Right cardiac atrium (tissue), 5 donors: ENCODE measurements around the gene SLC16A3. TPM values are rescaled to one million over a fixed set of nuclear protein-coding genes. Genes with fewer than 3 reads are reported as not detected.
A peak's percentile ranks its signal among the peaks of the same experiment; 100 is the strongest.

ENCODE experiments used
- ATAC-seq, 2 donors: fragments of 200-7000 bp; cut with Tn5 transposase; one replicate each; pipeline versions ENCODE4 v1.8.0 to v1.9.1; 2020; ENCODE audit warnings: moderate library complexity in 2 of 2, mild to moderate bottlenecking in 1 of 2
- DNase-seq, 3 donors: peaks; one replicate each; pipeline ENCODE4 v3.0.0-alpha.2; 2020
- H3K27ac ChIP-seq: one replicate; pipeline ENCODE4 v1.5.1; 2013; ENCODE audit warnings: mild to moderate bottlenecking, low read length, control low read depth, moderate library complexity
- H3K27me3 ChIP-seq: one replicate; pipeline ENCODE4 v1.6.1; 2013; ENCODE audit not compliant: control insufficient read depth, insufficient read depth
- H3K4me1 ChIP-seq: one replicate; pipeline ENCODE4 v1.6.1; 2013; ENCODE audit warnings: low read length; ENCODE audit not compliant: control insufficient read depth, insufficient read depth
- H3K4me3 ChIP-seq: one replicate; pipeline ENCODE4 v1.5.1; 2013; ENCODE audit warnings: low read length, control low read depth
- H3K9me3 ChIP-seq: one replicate; pipeline ENCODE4 v1.6.1; 2013; ENCODE audit warnings: low read length; ENCODE audit not compliant: control insufficient read depth
- WGBS: extraction: QIAGEN DNeasy Blood & Tissue Kit; methylation state at CpG from one replicate; pipeline ENCODE4 v1.1.7; 2013; 5-methylcytosine and 5-hydroxymethylcytosine counted together
- intact Hi-C, 4 donors: fragments of 100-400 bp; cut with DNase I; formaldehyde crosslinking; loops; one replicate each; pipeline versions ENCODE4 v1.11.0 to v1.14.0; 2022 to 2023
- polyA plus RNA-seq: library from polyadenylated mRNA; stranded (reverse); fragments of 200-250 nt; gene quantifications from one replicate; pipeline ENCODE4 v1.2.3, GENCODE V29; 2013
- total RNA-seq, 4 donors: library from RNA; stranded (reverse); fragmentation: NEBNext Ultra II Directional; extraction: Animal tissue kit (Norgen Biotek cat#: 25700); gene quantifications; one replicate each; pipeline ENCODE4 v1.2.1, GENCODE V29; 2021
- donor health status: healthy with polysubstance abuse.
- donor health status: DM: no; HTN: yes; CAD: no.
- donor health status: DM: no; HTN: no; CAD: no.
- donor health status: DM: no; HTN: yes; CAD: no; lungs with severe emphysema.
- donor health status: DM: yes; HTN: yes; CAD: no.

Gene SLC16A3
- total and polyA plus RNA-seq, 5 donors, result 13.6 to 23.7 (median 18.8) TPM

GRCh38 chr17:82193520-82194220 is 35.2 kb upstream of the SLC16A3 start:
- peak; percentile 36 to 52 for ATAC-seq
- Histone ChIP-seq H3K27me3 (no peaks in the 10 kb centered on the region), H3K27ac (no peak overlapping the region), H3K4me3 (no peak overlapping the region), H3K4me1 (no peaks in the 10 kb centered on the region), H3K9me3 (no peaks in the 10 kb centered on the region)
- DNase-seq, result peak in 1 of 3 donors; percentile 44
- 78% methylated on average over 16 of the region's 16 CpGs for WGBS
- intact Hi-C loops, result no loop called here

GRCh38 chr17:82194765-82195164 is 34.1 kb upstream of the SLC16A3 start:
- ATAC-seq (peak in 1 of 2 donors; percentile 20), DNase-seq (peak in 1 of 3 donors; percentile 47)
- no peak overlapping the region for H3K4me3 ChIP-seq
- 96% methylated on average over 16 of the region's 16 CpGs for WGBS
- no peaks in the 10 kb centered on the region for H3K9me3 ChIP-seq
- no peak overlapping the region for H3K27ac ChIP-seq
- intact Hi-C loops, result no loop called here
- H3K27me3 ChIP-seq, result no peaks in the 10 kb centered on the region
- no peaks in the 10 kb centered on the region for H3K4me1 ChIP-seq

GRCh38 chr17:82195675-82196672 is 32.9 kb upstream of the SLC16A3 start:
- no peak overlapping the region for H3K4me3 ChIP-seq
- no peaks in the 10 kb centered on the region for H3K9me3 ChIP-seq
- ATAC-seq (peak; percentile 51 to 71), DNase-seq (peak; percentile 54 to 89 (median 85))
- H3K27ac ChIP-seq, result peak overlapping the region; percentile 39
- 64% methylated on average over 25 of the region's 25 CpGs for WGBS
- no peaks in the 10 kb centered on the region for H3K27me3 ChIP-seq
- intact Hi-C loops, result no loop called here
- no peaks in the 10 kb centered on the region for H3K4me1 ChIP-seq

DNA sequence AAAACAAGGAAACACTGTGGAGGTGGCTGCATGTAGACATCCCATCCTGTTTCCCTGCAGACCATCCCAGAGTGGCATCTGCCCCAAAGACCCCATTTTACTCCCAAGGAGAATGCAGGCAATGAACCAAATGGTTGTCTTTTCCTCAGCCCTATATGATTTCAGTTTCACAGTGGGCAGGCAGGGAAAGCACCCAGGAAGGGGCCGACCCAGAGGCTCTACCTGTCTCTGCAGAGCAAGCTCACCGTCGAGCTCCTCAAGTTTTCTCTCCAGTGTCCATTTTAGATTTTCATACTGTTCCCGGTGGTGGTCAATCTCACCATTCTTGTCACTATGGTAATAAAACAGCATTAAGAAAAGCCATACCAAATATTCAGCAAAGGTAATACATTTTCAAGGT is 30.8 kb upstream of the SLC16A3 start:
- WGBS, result 88% methylated on average over 4 of the region's 4 CpGs
- no peaks in the 10 kb centered on the region for H3K27me3 ChIP-seq

DNA sequence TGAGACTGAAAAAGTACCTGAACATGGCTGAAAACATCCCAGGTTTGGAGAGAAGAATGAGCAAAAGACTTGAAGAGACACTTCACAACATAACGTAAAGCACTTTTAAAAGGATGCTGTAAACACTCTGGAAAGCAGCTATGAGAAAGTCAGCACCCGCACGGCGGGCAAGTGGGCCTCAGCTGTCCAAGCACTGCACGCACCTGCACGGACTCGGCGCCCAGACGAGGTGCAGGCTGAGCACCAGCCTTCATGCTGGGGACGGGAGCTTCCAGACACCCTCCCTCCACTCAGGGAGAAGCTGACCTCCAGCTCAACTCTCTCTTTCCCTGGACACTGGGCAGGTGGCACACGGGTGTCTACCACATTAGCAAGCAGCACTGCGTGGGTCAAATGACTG is 29.3 kb upstream of the SLC16A3 start:
- no peaks in the 10 kb centered on the region for H3K4me1 ChIP-seq
- no peak overlapping the region for H3K27ac ChIP-seq
- intact Hi-C loops, result no loop called here
- no peaks in the 10 kb centered on the region for H3K9me3 ChIP-seq
- no peak overlapping the region for H3K4me3 ChIP-seq
- ATAC-seq, result no peak
- 92% methylated on average over 12 of the region's 12 CpGs for WGBS
- peak in 2 of 3 donors; percentile 16 to 42 for DNase-seq
- no peaks in the 10 kb centered on the region for H3K27me3 ChIP-seq

More for the DNA sequence above, 30.8 kb upstream of the SLC16A3 start:
- DNase-seq, result peak in 1 of 3 donors; percentile 4
- H3K27ac ChIP-seq, result no peak overlapping the region
- intact Hi-C loops, result no loop called here
- H3K4me3 ChIP-seq, result no peak overlapping the region
- no peaks in the 10 kb centered on the region for H3K4me1 ChIP-seq
- no peaks in the 10 kb centered on the region for H3K9me3 ChIP-seq
- ATAC-seq, result no peak

DNA sequence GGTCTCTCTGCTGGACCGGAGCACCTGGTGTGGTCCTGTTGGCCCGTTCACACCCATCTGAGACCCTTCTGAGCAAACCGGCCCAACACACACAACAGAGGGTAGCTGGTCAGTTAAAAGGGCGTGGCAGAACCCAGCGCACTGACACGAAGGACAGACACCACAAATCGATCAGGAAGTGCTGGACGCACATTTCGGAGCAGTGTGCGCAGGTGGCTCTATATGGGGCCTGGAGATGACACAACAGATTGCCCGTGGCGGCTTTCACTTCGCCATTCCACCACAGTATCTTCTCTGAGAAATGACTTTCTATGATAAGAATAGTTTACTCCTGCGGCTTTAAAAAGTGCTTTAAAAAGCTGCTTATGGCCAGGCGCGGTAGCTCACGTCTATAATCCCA is 28.7 kb upstream of the SLC16A3 start:
- WGBS, result 93% methylated on average over 17 of the region's 17 CpGs
- Histone ChIP-seq H3K27me3 (no peaks in the 10 kb centered on the region), H3K4me3 (no peak overlapping the region), H3K9me3 (no peaks in the 10 kb centered on the region), H3K4me1 (no peaks in the 10 kb centered on the region), H3K27ac (no peak overlapping the region)
- intact Hi-C loops, result loop anchor here in 1 of 4 donors (10.0 kb wide), 1 partner anchor 125 kb away; no protein-coding TSS in a partner anchor
- DNase-seq (peak in 1 of 3 donors; percentile 34), ATAC-seq (no peak)

GRCh38 chr17:82200743-82201497 is 27.9 kb upstream of the SLC16A3 start:
- Histone ChIP-seq H3K27me3 (no peaks in the 10 kb centered on the region), H3K4me3 (no peak overlapping the region), H3K9me3 (no peaks in the 10 kb centered on the region), H3K4me1 (no peaks in the 10 kb centered on the region), H3K27ac (no peak overlapping the region)
- WGBS, result 84% methylated on average over 13 of the region's 13 CpGs
- ATAC-seq (no peak), DNase-seq (peak in 1 of 3 donors; percentile 18)
- intact Hi-C loops, result loop anchor here in 1 of 4 donors (10.0 kb wide), 1 partner anchor 124 kb away; no protein-coding TSS in a partner anchor

GRCh38 chr17:82201498-82201910 is 27.3 kb upstream of the SLC16A3 start:
- no peak overlapping the region for H3K4me3 ChIP-seq
- H3K4me1 ChIP-seq, result no peaks in the 10 kb centered on the region
- DNase-seq (peak in 1 of 3 donors; percentile 24), ATAC-seq (no peak)
- H3K9me3 ChIP-seq, result no peaks in the 10 kb centered on the region
- WGBS, result 91% methylated on average over 23 of the region's 23 CpGs
- intact Hi-C loops, result loop anchor here in 1 of 4 donors (10.0 kb wide), 1 partner anchor 123 kb away; no protein-coding TSS in a partner anchor
- no peaks in the 10 kb centered on the region for H3K27me3 ChIP-seq
- no peak overlapping the region for H3K27ac ChIP-seq

DNA sequence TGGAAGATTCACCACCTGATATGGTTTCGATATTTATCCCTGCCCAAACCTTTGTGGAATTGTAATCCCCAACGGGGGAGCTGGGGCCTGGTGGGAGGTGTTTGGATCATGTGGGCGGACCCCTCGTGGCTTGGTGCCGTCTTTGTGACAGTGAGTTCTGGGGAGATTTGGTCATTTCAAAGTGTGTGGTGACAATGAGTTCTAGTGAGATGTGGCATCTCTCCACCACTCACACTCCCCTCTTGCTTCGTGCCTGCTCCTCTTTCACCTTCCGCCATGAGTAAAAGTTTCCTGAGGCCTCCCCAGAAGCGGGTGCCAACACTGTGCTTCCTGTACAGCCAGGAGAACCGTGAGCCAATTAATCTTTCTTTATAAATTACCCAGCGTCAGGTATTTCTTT is 25.9 kb upstream of the SLC16A3 start:
- Histone ChIP-seq H3K27me3 (no peaks in the 10 kb centered on the region), H3K4me3 (no peak overlapping the region), H3K27ac (no peak overlapping the region), H3K4me1 (no peaks in the 10 kb centered on the region), H3K9me3 (no peaks in the 10 kb centered on the region)
- intact Hi-C loops, result loop anchor here in 1 of 4 donors (10.0 kb wide), 1 partner anchor 122 kb away; no protein-coding TSS in a partner anchor
- ATAC-seq (no peak), DNase-seq (peak in 2 of 3 donors; percentile 11 to 18)
- 73% methylated on average over 10 of the region's 10 CpGs for WGBS

GRCh38 chr17:82203920-82204319 is 24.9 kb upstream of the SLC16A3 start:
- intact Hi-C loops, result loop anchor here in 2 of 4 donors (2.0 to 10.0 kb wide), 2 partner anchors 117 to 121 kb away; no protein-coding TSS in a partner anchor
- Histone ChIP-seq H3K27me3 (no peaks in the 10 kb centered on the region), H3K27ac (no peak overlapping the region), H3K4me1 (no peaks in the 10 kb centered on the region), H3K9me3 (no peaks in the 10 kb centered on the region), H3K4me3 (no peak overlapping the region)
- no peak for ATAC-seq
- WGBS, result 88% methylated on average over 19 of the region's 19 CpGs
- DNase-seq, result peak in 2 of 3 donors; percentile 39 to 46
